Activated T-helper 2 cell treated with anti-CD3 and anti-CD28 coated beads, Interferon-gamma antibody, Interleukin-2, Interleukin-4, amounts not matched to agents 10 μg/mL and 5 μg/mL and 100 μg/mL, durations not matched to agents 14 hours and 24 hours and 36 hours (primary cell): ENCODE results near the gene GMNC. TPM values are rescaled to one million over a fixed set of nuclear protein-coding genes. Genes with fewer than 3 reads are reported as not detected.

Source experiments
- DNase-seq: peaks from one replicate; pipeline ENCODE4 v3.0.0; 2021; ENCODE audit warnings: low spot score
- H3K27ac Mint-ChIP-seq: one replicate; pipeline ENCODE4 v1.8.0; 2021; ENCODE audit warnings: mixed read lengths
- H3K27me3 Mint-ChIP-seq: one replicate; pipeline ENCODE4 v1.8.0; 2021; ENCODE audit warnings: low read depth, mixed read lengths
- H3K36me3 Mint-ChIP-seq: one replicate; pipeline ENCODE4 v1.8.0; 2021; ENCODE audit warnings: low read depth, mixed read lengths
- H3K4me1 Mint-ChIP-seq: one replicate; pipeline ENCODE4 v1.8.0; 2021; ENCODE audit warnings: low read depth, mixed read lengths
- H3K4me3 Mint-ChIP-seq: one replicate; pipeline ENCODE4 v1.8.0; 2021; ENCODE audit warnings: low read depth, mild to moderate bottlenecking, moderate library complexity, mixed read lengths
- H3K9me3 Mint-ChIP-seq: one replicate; pipeline ENCODE4 v1.8.0; 2021; ENCODE audit warnings: mixed read lengths
- intact Hi-C: fragments of 100-400 bp; cut with micrococcal nuclease; formaldehyde crosslinking; loops from one replicate; pipeline ENCODE4 v1.15.1; 2023
- total RNA-seq: library from RNA; stranded (reverse); gene quantifications from 2 replicates; pipeline ENCODE4 v1.2.3, GENCODE V29; 2022

Gene GMNC
- total RNA-seq, 1 donor from 2014 or later: not detected

GRCh38 chr3:190831225-190831624 is 31.3 kb downstream of the GMNC start:
- no peak overlapping the region for H3K4me3 Mint-ChIP-seq
- DNase-seq: no peak
- H3K27me3 Mint-ChIP-seq: no peaks in the 10 kb centered on the region
- intact Hi-C loops: no loop called here
- no peaks in the 10 kb centered on the region for H3K36me3 Mint-ChIP-seq
- H3K27ac Mint-ChIP-seq: no peak overlapping the region
- H3K4me1 Mint-ChIP-seq: no peaks in the 10 kb centered on the region
- no peaks in the 10 kb centered on the region for H3K9me3 Mint-ChIP-seq

- Mint-ChIP-seq H3K36me3 (no peaks in the 10 kb centered on the region), H3K27me3 (no peaks in the 10 kb centered on the region), H3K4me1 (no peaks in the 10 kb centered on the region), H3K27ac (no peak overlapping the region), H3K9me3 (no peaks in the 10 kb centered on the region), H3K4me3 (no peak overlapping the region)
- DNase-seq: no peak
- intact Hi-C loops: no loop called here
These were observed 32.5 kb downstream of the GMNC start for GRCh38 chr3:190830031-190830430.

DNA sequence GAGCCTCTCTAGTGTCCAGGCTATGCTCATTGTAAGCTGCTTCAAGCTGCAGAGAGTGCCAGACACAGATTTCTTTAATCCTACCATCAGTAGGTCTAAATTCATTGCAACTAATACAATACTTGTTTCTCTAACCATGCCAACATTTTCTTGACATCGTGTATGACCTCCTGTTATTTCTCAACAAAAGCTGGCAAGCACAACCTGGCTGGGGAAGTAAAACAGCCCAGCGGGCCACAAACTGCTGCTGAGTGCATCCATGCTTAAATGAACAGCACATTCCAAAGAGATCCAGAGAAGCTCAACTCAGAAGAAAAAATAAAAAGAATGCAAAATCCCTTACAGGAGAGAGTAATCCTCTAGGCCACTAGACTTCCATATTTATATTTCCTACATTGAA is 36.5 kb downstream of the GMNC start:
- no peak overlapping the region for H3K4me3 Mint-ChIP-seq
- no peaks in the 10 kb centered on the region for H3K27me3 Mint-ChIP-seq
- H3K4me1 Mint-ChIP-seq: no peaks in the 10 kb centered on the region
- intact Hi-C loops: no loop called here
- no peak overlapping the region for H3K27ac Mint-ChIP-seq
- DNase-seq: no peak
- H3K9me3 Mint-ChIP-seq: no peaks in the 10 kb centered on the region
- H3K36me3 Mint-ChIP-seq: no peaks in the 10 kb centered on the region

DNA sequence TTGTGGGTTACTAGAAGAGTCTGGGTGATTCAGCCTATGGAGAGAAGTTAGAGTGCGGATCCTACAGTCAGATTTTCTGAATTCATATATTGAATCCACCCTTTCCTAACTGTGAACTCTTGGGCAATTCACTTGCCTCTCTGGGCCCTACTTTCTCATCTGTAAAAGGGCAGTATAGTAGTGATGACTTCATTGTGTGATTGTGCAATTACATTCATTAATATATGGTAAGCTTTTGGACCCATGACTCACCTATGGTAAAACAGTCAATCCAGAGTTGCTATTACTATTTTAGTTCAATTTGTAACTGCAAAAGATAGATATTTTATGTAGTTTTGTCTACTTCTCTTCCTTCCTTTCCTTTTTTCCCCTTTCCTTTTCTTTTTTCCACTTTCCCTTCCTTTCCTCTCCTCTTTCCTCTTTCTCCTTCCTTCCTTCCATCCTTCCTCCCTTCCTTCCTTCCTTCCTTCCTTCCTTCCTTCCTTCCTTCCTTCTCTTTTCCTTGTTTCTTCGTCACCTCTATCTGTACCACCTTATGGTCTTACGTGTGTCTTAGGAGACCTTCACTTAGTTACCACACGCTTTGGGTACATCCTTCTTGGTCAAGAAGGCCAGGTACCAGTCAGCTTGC is 37.0 kb downstream of the GMNC start:
- Mint-ChIP-seq H3K27ac (no peak overlapping the region), H3K4me3 (no peak overlapping the region), H3K27me3 (no peaks in the 10 kb centered on the region), H3K4me1 (no peaks in the 10 kb centered on the region), H3K36me3 (no peaks in the 10 kb centered on the region), H3K9me3 (no peaks in the 10 kb centered on the region)
- no peak for DNase-seq
- intact Hi-C loops: no loop called here

DNA sequence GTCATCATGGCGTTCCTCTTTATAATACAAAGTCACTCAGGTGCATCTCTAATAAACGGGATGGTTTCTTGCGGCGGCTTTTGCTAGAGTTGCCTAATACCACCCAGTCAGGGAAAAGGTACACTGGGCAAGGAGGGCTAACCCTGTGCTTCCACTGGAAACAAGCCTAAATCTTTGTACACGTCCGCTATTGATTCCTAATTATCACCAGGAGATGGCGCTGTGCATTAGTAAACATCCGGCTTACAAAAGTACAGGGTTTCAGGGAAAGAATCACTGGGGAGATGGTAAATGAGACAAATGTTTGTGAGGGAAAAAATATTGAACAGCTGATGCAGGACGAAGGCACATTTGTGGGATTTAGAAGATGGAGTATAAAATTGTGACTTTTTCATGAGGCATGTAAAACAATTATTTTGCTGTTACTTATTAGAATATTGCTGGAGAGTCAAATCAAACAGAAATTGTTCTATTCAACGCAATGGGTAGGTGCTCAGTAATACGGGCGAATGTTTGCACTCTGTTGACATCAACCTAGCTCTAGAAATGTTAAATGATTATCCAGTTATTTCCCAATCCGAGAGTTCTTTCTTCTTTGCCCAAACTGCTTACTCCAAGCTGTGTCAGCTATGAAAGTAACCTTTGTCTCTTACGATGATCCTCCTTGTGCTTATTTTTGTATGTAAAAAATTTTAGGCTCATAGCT is 50.6 kb downstream of the GMNC start:
- intact Hi-C loops: no loop called here
- no peak for DNase-seq
- Mint-ChIP-seq H3K4me1 (no peaks in the 10 kb centered on the region), H3K9me3 (no peaks in the 10 kb centered on the region), H3K4me3 (no peak overlapping the region), H3K36me3 (no peaks in the 10 kb centered on the region), H3K27ac (no peak overlapping the region), H3K27me3 (no peaks in the 10 kb centered on the region)

DNA sequence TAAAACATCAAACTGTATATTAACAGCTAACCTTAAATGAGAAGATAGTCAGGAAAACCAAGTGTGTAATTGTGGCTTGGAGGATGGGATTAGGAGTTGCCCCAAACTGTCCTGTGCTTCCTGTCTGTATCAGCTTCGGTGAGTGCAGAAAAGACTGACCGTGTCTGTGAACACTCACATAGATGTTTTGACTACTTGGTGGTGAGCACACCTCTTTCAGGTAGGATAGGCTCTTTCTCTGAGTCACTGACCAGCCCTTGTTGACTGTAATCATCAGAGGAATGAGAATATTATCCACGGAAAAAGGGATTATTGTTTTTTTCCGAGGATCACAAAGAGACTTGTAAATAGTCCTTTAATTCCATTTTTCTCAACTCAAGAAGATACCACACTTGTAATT is 51.5 kb downstream of the GMNC start:
- Mint-ChIP-seq H3K9me3 (no peaks in the 10 kb centered on the region), H3K4me3 (no peak overlapping the region), H3K4me1 (no peaks in the 10 kb centered on the region), H3K36me3 (no peaks in the 10 kb centered on the region), H3K27ac (no peak overlapping the region), H3K27me3 (no peaks in the 10 kb centered on the region)
- intact Hi-C loops: no loop called here
- DNase-seq: no peak

GRCh38 chr3:190809351-190809750 is 53.1 kb downstream of the GMNC start:
- H3K27ac Mint-ChIP-seq: no peak overlapping the region
- no peak overlapping the region for H3K4me3 Mint-ChIP-seq
- no peaks in the 10 kb centered on the region for H3K9me3 Mint-ChIP-seq
- intact Hi-C loops: no loop called here
- no peak for DNase-seq
- no peaks in the 10 kb centered on the region for H3K4me1 Mint-ChIP-seq
- H3K36me3 Mint-ChIP-seq: no peaks in the 10 kb centered on the region
- peaks cover under 1% of the 10 kb centered on the region for H3K27me3 Mint-ChIP-seq

- Mint-ChIP-seq H3K4me3 (no peak overlapping the region), H3K36me3 (no peaks in the 10 kb centered on the region), H3K27me3 (peaks cover 3% of the 10 kb centered on the region), H3K27ac (no peak overlapping the region), H3K9me3 (no peaks in the 10 kb centered on the region), H3K4me1 (no peaks in the 10 kb centered on the region)
- DNase-seq: no peak
- intact Hi-C loops: no loop called here
These were observed 54.6 kb downstream of the GMNC start for GRCh38 chr3:190807719-190808375.
